Thyroid gland (tissue), 4 donors: Measurements from ENCODE around the gene DEFB113. TPM values are rescaled to one million over a fixed set of nuclear protein-coding genes. Genes with fewer than 3 reads are reported as not detected.

ENCODE experiments used
- DNase-seq, 2 donors: peaks; one replicate each; pipeline ENCODE4 v3.0.0-alpha.2; 2019
- H3K27ac ChIP-seq, 3 donors: fragments of 200-600 bp; sonication (generic); 1 replicate in 2 of 3; 2 replicates in 1 of 3; pipeline ENCODE4 v1.5.1; 2016 to 2019; ENCODE audit warnings: mild to moderate bottlenecking in 1 of 3, moderate library complexity in 1 of 3
- H3K27me3 ChIP-seq: fragments of 200-600 bp; sonication (generic); one replicate; pipeline ENCODE4 v1.5.1; 2019
- H3K36me3 ChIP-seq, 2 donors: fragments of 200-600 bp; sonication (generic); one replicate each; pipeline ENCODE4 v1.5.1; 2016 to 2019
- H3K4me1 ChIP-seq, 2 donors: fragments of 200-600 bp; sonication (generic); one replicate each; pipeline ENCODE4 v1.5.1; 2017 to 2019
- H3K4me3 ChIP-seq, 3 donors: fragments of 200-600 bp; sonication (generic); replicated peaks in 1 of 3; 1 replicate in 2 of 3; 2 replicates in 1 of 3; pipeline ENCODE4 v1.5.1; 2016; ENCODE audit warnings: mild to moderate bottlenecking in 1 of 3
- H3K9me3 ChIP-seq: fragments of 200-600 bp; sonication (generic); one replicate; pipeline ENCODE4 v1.5.1; 2017
- CTCF ChIP-seq, 6 experiments: fragments of 200-600 bp in 3 of 6; fragments of 450-650 bp in 3 of 6; sonication (generic) in 3 of 6; IDR thresholded peaks; one replicate each; pipeline ENCODE4 v1.5.1; 2016 to 2019; ENCODE audit warnings: antibody characterized with exemption in 6 of 6, mild to moderate bottlenecking in 2 of 6, inconsistent platforms in 1 of 6, moderate library complexity in 1 of 6
- POLR2A ChIP-seq, 2 donors: fragments of 450-650 bp; IDR thresholded peaks; one replicate each; pipeline ENCODE4 v1.6.1; 2017; ENCODE audit warnings: antibody characterized with exemption in 2 of 2, mild to moderate bottlenecking in 2 of 2, moderate library complexity in 1 of 2
- WGBS, 2 donors: methylation state at CpG; one replicate each; pipeline ENCODE4 v1.1.5; 2017; 5-methylcytosine and 5-hydroxymethylcytosine counted together
- intact Hi-C: fragments of 100-400 bp; cut with DNase I; formaldehyde crosslinking; loops from one replicate; pipeline ENCODE4 v1.15.1; 2023
- total RNA-seq, 4 donors: library from RNA; depleted of rRNA; stranded (reverse); fragments of >200 nt; gene quantifications; one replicate each; pipeline ENCODE4 v1.2.3, GENCODE V29; 2016

Gene DEFB113
- total RNA-seq, 4 donors from 2014 or later: not detected

DNA sequence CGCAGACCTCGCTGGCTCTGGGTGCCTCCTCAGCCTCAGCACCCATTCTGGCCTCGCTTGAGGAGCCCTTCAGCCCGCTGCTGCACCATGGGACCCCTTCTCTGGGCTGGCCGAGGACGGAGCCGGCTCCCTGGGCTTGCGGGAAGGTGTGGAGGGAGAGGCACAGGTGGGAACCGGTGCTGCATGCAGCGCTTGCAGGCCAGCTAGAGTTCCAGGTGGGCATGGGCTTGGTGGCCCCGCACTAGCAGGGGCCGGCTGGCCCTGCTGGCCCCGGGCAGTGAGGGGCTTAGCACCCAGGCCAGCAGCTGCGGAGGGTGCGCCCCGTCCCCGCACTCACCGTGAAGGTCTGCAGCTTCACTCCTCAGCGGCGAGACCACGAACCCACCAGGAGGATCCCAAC is 35.9 kb downstream of the DEFB113 start:
- intact Hi-C loops: no loop called here
- no peaks in the 10 kb centered on the region for H3K4me1 ChIP-seq
- no peaks in the 10 kb centered on the region for H3K27me3 ChIP-seq
- no peak overlapping the region for H3K4me3 ChIP-seq
- no peak overlapping the region for H3K27ac ChIP-seq
- no peak for TF ChIP-seq CTCF (IDR thresholded peaks at IDR 0.05)
- no peak for TF ChIP-seq POLR2A (IDR thresholded peaks at IDR 0.05)
- WGBS, 2 donors: 92 to 96% methylated on average over 13 to 20 of the region's 21 CpGs
- no peaks in the 10 kb centered on the region for H3K36me3 ChIP-seq
- H3K9me3 ChIP-seq: no peaks in the 10 kb centered on the region
- DNase-seq: no peak

- Histone ChIP-seq H3K27me3 (no peaks in the 10 kb centered on the region), H3K4me3 (no peak overlapping the region), H3K9me3 (no peaks in the 10 kb centered on the region), H3K4me1 (no peaks in the 10 kb centered on the region), H3K36me3 (no peaks in the 10 kb centered on the region), H3K27ac (no peak overlapping the region)
- DNase-seq: no peak
- TF ChIP-seq POLR2A (IDR thresholded peaks at IDR 0.05): no peak
- TF ChIP-seq CTCF (IDR thresholded peaks at IDR 0.05): no peak
- intact Hi-C loops: no loop called here
These were observed 40.1 kb downstream of the DEFB113 start for GRCh38 chr6:49929340-49929739.

GRCh38 chr6:49923826-49924225 is 45.6 kb downstream of the DEFB113 start:
- TF ChIP-seq POLR2A (IDR thresholded peaks at IDR 0.05) (no peak), CTCF (IDR thresholded peaks at IDR 0.05) (no peak)
- no peaks in the 10 kb centered on the region for H3K36me3 ChIP-seq
- H3K4me1 ChIP-seq: no peaks in the 10 kb centered on the region
- no peaks in the 10 kb centered on the region for H3K9me3 ChIP-seq
- WGBS, 2 donors: 58 to 63% methylated on average over 3 of the region's 3 CpGs
- DNase-seq: no peak
- H3K27ac ChIP-seq: no peak overlapping the region
- intact Hi-C loops: no loop called here
- H3K4me3 ChIP-seq: no peak overlapping the region
- no peaks in the 10 kb centered on the region for H3K27me3 ChIP-seq

DNA sequence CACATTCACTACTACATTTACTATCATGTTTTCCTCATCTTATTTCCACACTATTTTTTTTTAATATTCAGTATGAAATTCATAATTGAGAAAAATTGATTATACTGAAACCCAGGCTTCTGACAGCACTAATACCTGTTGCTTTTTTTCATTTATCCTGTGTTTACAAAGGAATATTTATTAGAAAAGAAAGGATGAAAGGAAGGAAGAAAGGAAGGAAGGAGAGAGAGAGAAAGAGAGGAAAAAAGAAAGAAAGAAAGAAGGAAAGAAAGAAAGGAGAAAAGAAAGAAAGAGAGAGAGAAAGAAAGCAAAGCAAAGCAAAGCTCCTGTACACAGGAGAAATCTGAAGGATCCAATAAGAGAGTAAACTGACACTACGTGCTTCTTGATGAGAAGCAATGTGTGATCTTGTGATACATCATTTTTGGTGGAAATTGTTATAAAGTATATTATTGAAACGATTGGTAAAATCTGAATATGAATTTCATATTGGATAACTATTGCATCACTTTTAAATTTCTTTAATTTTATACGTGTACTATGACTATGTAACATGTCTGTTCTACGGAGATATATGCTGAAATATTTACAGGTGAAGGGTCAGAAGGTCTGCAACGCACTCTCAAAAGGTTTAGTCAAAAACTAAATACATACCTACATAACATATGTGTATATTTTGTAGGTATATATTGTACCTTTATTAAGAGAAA is 49.3 kb downstream of the DEFB113 start:
- no peak overlapping the region for H3K27ac ChIP-seq
- no peak for TF ChIP-seq CTCF (IDR thresholded peaks at IDR 0.05)
- TF ChIP-seq POLR2A (IDR thresholded peaks at IDR 0.05): no peak
- no peak overlapping the region for H3K4me3 ChIP-seq
- H3K36me3 ChIP-seq: no peaks in the 10 kb centered on the region
- DNase-seq: no peak
- intact Hi-C loops: no loop called here
- H3K27me3 ChIP-seq: no peaks in the 10 kb centered on the region
- no peaks in the 10 kb centered on the region for H3K4me1 ChIP-seq
- 87 to 89% methylated on average over 5 of the region's 5 CpGs for WGBS, 2 donors
- H3K9me3 ChIP-seq: no peaks in the 10 kb centered on the region

- DNase-seq: no peak
- no peaks in the 10 kb centered on the region for H3K36me3 ChIP-seq
- no peaks in the 10 kb centered on the region for H3K4me1 ChIP-seq
- intact Hi-C loops: no loop called here
- no peak overlapping the region for H3K27ac ChIP-seq
- H3K27me3 ChIP-seq: no peaks in the 10 kb centered on the region
- TF ChIP-seq POLR2A (IDR thresholded peaks at IDR 0.05) (no peak), CTCF (IDR thresholded peaks at IDR 0.05) (no peak)
- 42 to 60% methylated on average over 4 of the region's 4 CpGs for WGBS, 2 donors
- no peaks in the 10 kb centered on the region for H3K9me3 ChIP-seq
- H3K4me3 ChIP-seq: no peak overlapping the region
These were observed 50.2 kb downstream of the DEFB113 start for GRCh38 chr6:49919261-49919660.
